Measurements from ENCODE around the gene PLCB4. TPM values are rescaled to one million over a fixed set of nuclear protein-coding genes. Genes with fewer than 3 reads are reported as not detected.

PLCB4 gene
- total RNA-seq, 6 experiments from 2014 or later = 71.8 to 95.7 (median 79.1) TPM

- DNase-seq = no peak
- H3K4me1 Mint-ChIP-seq (ENCODE audit: low read depth) = peaks cover 37% of the 10 kb centered on the region
- no peak; the same call in 1 of the 2 replicates for TF ChIP-seq CTCF (IDR thresholded peaks at IDR 0.05)
- H3K36me3 Mint-ChIP-seq (ENCODE audit: low read depth) = peaks cover 30% of the 10 kb centered on the region
- peak overlapping the region; percentile 43 for H3K4me3 Mint-ChIP-seq
- peak overlapping the region; percentile 81 for H3K27ac Mint-ChIP-seq
- H3K27me3 Mint-ChIP-seq (ENCODE audit: insufficient read depth) = no peaks in the 10 kb centered on the region
- H3K9me3 Mint-ChIP-seq = no peaks in the 10 kb centered on the region
Observed at GRCh38 chr20:9228774-9229450, 160.0 kb downstream of the PLCB4 start.

GRCh38 chr20:9230406-9230805, 161.5 kb downstream of the PLCB4 start:
- DNase-seq = no peak
- peaks cover 37% of the 10 kb centered on the region for H3K4me1 Mint-ChIP-seq (ENCODE audit: low read depth)
- H3K9me3 Mint-ChIP-seq = no peaks in the 10 kb centered on the region
- no peak overlapping the region for H3K27ac Mint-ChIP-seq
- no peaks in the 10 kb centered on the region for H3K27me3 Mint-ChIP-seq (ENCODE audit: insufficient read depth)
- no peak overlapping the region for H3K4me3 Mint-ChIP-seq
- peaks cover 21% of the 10 kb centered on the region; the same call in 1 of the 2 replicates for H3K36me3 Mint-ChIP-seq (ENCODE audit: low read depth)
- no peak for TF ChIP-seq CTCF (IDR thresholded peaks at IDR 0.05)

GRCh38 chr20:9233804-9234203, 164.9 kb downstream of the PLCB4 start:
- no peak overlapping the region for H3K27ac Mint-ChIP-seq
- no peak for TF ChIP-seq CTCF (IDR thresholded peaks at IDR 0.05)
- DNase-seq = no peak
- H3K9me3 Mint-ChIP-seq = no peaks in the 10 kb centered on the region; the same call in 1 of the 2 replicates
- H3K4me3 Mint-ChIP-seq = no peak overlapping the region
- H3K36me3 Mint-ChIP-seq (ENCODE audit: low read depth) = peaks cover 33% of the 10 kb centered on the region
- no peaks in the 10 kb centered on the region for H3K27me3 Mint-ChIP-seq (ENCODE audit: insufficient read depth)
- H3K4me1 Mint-ChIP-seq (ENCODE audit: low read depth) = peaks cover 24% of the 10 kb centered on the region

GRCh38 chr20:9235518-9235917, 166.6 kb downstream of the PLCB4 start:
- H3K27ac Mint-ChIP-seq = no peak overlapping the region
- H3K9me3 Mint-ChIP-seq = no peaks in the 10 kb centered on the region; the same call in 1 of the 2 replicates
- no peak overlapping the region; the same call in 1 of the 2 replicates for H3K4me3 Mint-ChIP-seq
- DNase-seq = peak; percentile 88
- peaks cover 3% of the 10 kb centered on the region; the same call in 1 of the 2 replicates for H3K27me3 Mint-ChIP-seq (ENCODE audit: insufficient read depth)
- H3K4me1 Mint-ChIP-seq (ENCODE audit: low read depth) = peaks cover 25% of the 10 kb centered on the region
- TF ChIP-seq CTCF (IDR thresholded peaks at IDR 0.05) = no peak
- H3K36me3 Mint-ChIP-seq (ENCODE audit: low read depth) = peaks cover 37% of the 10 kb centered on the region

- no peak for TF ChIP-seq CTCF (IDR thresholded peaks at IDR 0.05)
- Mint-ChIP-seq H3K36me3 (ENCODE audit: low read depth) (peaks cover 37% of the 10 kb centered on the region), H3K27me3 (ENCODE audit: insufficient read depth) (peaks cover 3% of the 10 kb centered on the region; the same call in 1 of the 2 replicates), H3K9me3 (no peaks in the 10 kb centered on the region; the same call in 1 of the 2 replicates), H3K4me1 (ENCODE audit: low read depth) (peaks cover 34% of the 10 kb centered on the region), H3K27ac (peak overlapping the region; percentile 40; the same call in 1 of the 2 replicates), H3K4me3 (0 out of 2 replicates have a peak overlapping the region, but pooled peaks have one; percentile 0)
- no peak for DNase-seq
Observed at GRCh38 chr20:9236458-9236857, 167.6 kb downstream of the PLCB4 start.

Measured in HFFc6 (cell line).